Progenitor cell of endocrine pancreas (in vitro differentiated cells): Measurements from ENCODE around the gene CNTNAP2. TPM values are rescaled to one million over a fixed set of nuclear protein-coding genes. Genes with fewer than 3 reads are reported as not detected.

Source experiments
- DNase-seq: peaks from one replicate; pipeline ENCODE4 v3.0.0; 2021; ENCODE audit warnings: low spot score; ENCODE audit not compliant: unreplicated experiment
- H3K27ac Mint-ChIP-seq: 2 replicates; pipeline ENCODE4 v1.8.0; 2021; ENCODE audit warnings: mild to moderate bottlenecking, moderate library complexity, mixed read lengths
- H3K27me3 Mint-ChIP-seq: 2 replicates; pipeline ENCODE4 v1.8.0; 2021; ENCODE audit warnings: mixed read lengths
- H3K36me3 Mint-ChIP-seq: 2 replicates; pipeline ENCODE4 v1.8.0; 2022; ENCODE audit warnings: mixed read lengths; ENCODE audit not compliant: insufficient read depth
- H3K4me1 Mint-ChIP-seq: 2 replicates; pipeline ENCODE4 v1.8.0; 2021; ENCODE audit warnings: low read depth, mixed read lengths
- H3K4me3 Mint-ChIP-seq: 2 replicates; pipeline ENCODE4 v1.8.0; 2021; ENCODE audit warnings: low read depth, mild to moderate bottlenecking, moderate library complexity, mixed read lengths
- H3K9me3 Mint-ChIP-seq: 2 replicates; pipeline ENCODE4 v1.8.0; 2021; ENCODE audit warnings: low read depth, mixed read lengths
- total RNA-seq: library from RNA; stranded (reverse); gene quantifications from 2 replicates; pipeline ENCODE4 v1.2.1, GENCODE V29; 2021
- TF ChIP-seq, protein P1 (sequence below): fragments of 200-600 bp; sonication (generic); IDR thresholded peaks from one replicate; pipeline ENCODE4 v1.5.0; 2021; ENCODE audit warnings: antibody characterized with exemption, mild to moderate bottlenecking; ENCODE audit not compliant: unreplicated experiment

CNTNAP2 gene
- total RNA-seq, 1 donor from 2014 or later = 6.5 TPM

DNA sequence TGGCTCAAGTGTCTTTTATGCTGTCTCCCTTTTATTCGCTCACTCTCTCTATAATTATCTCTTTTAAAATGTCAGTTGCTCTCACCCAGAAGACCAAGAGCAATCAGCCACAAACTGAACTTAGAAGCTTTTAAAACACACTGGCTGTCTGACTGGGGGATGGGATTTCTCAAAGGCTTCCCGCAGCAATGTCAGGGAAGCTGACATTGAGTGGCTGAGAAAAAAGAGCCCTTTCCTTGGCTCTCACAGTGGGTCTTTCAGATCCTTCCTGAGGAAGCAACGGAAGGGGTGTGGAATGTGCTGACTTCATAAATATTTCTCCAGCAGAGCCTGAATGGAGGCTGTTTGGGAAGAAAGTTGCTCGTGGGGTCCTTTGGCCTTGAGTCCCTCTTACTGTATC is 2028.2 kb downstream of the CNTNAP2 start:
- TF ChIP-seq, protein P1, sequence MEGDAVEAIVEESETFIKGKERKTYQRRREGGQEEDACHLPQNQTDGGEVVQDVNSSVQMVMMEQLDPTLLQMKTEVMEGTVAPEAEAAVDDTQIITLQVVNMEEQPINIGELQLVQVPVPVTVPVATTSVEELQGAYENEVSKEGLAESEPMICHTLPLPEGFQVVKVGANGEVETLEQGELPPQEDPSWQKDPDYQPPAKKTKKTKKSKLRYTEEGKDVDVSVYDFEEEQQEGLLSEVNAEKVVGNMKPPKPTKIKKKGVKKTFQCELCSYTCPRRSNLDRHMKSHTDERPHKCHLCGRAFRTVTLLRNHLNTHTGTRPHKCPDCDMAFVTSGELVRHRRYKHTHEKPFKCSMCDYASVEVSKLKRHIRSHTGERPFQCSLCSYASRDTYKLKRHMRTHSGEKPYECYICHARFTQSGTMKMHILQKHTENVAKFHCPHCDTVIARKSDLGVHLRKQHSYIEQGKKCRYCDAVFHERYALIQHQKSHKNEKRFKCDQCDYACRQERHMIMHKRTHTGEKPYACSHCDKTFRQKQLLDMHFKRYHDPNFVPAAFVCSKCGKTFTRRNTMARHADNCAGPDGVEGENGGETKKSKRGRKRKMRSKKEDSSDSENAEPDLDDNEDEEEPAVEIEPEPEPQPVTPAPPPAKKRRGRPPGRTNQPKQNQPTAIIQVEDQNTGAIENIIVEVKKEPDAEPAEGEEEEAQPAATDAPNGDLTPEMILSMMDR = no peak
- Mint-ChIP-seq H3K9me3 (peaks cover 1% of the 10 kb centered on the region), H3K4me1 (no peaks in the 10 kb centered on the region), H3K27ac (no peak overlapping the region), H3K4me3 (no peak overlapping the region), H3K27me3 (peaks cover 6% of the 10 kb centered on the region), H3K36me3 (no peaks in the 10 kb centered on the region)
- DNase-seq = no peak

DNA sequence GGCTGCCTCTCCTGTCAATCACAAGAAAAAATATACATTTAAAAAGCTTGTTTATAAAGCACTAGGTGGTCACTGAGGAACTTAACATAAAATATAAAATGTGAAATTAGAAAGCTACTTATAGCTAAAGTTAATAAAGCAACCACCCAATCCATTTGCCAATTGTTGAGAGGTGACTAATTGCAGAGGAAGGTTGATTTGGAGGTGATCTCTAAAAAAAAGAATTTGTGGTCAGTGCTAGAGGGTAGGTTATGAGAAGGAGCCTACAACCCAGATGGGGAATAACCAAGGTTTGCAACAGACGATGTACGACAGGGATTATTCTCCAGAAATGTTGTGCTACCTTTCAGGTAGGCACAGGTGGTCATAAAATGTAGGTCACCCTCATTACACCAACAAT is 2029.7 kb downstream of the CNTNAP2 start:
- no peak overlapping the region for H3K27ac Mint-ChIP-seq

GRCh38 chr7:148147438-148147837 is 2030.8 kb downstream of the CNTNAP2 start:
- Mint-ChIP-seq H3K4me1 (no peaks in the 10 kb centered on the region), H3K4me3 (no peak overlapping the region), H3K9me3 (no peaks in the 10 kb centered on the region), H3K36me3 (no peaks in the 10 kb centered on the region), H3K27ac (no peak overlapping the region), H3K27me3 (peaks cover 6% of the 10 kb centered on the region)
- TF ChIP-seq, protein P1 = no peak
- DNase-seq = no peak

More for the DNA sequence above, 2029.7 kb downstream of the CNTNAP2 start:
- no peak for DNase-seq
- TF ChIP-seq, protein P1 = no peak
- peaks cover 6% of the 10 kb centered on the region for H3K27me3 Mint-ChIP-seq
- no peaks in the 10 kb centered on the region for H3K4me1 Mint-ChIP-seq
- no peaks in the 10 kb centered on the region for H3K9me3 Mint-ChIP-seq
- H3K4me3 Mint-ChIP-seq = no peak overlapping the region
- H3K36me3 Mint-ChIP-seq = no peaks in the 10 kb centered on the region

- peaks cover under 1% of the 10 kb centered on the region for H3K4me1 Mint-ChIP-seq
- TF ChIP-seq, protein P1 = no peak
- no peak overlapping the region for H3K27ac Mint-ChIP-seq
These were observed 2031.9 kb downstream of the CNTNAP2 start for GRCh38 chr7:148148456-148148855.

GRCh38 chr7:148149730-148150129 is 2033.1 kb downstream of the CNTNAP2 start:
- H3K9me3 Mint-ChIP-seq = no peaks in the 10 kb centered on the region
- TF ChIP-seq, protein P1 = no peak
- H3K36me3 Mint-ChIP-seq = no peaks in the 10 kb centered on the region
- DNase-seq = no peak
- peaks cover 2% of the 10 kb centered on the region for H3K27me3 Mint-ChIP-seq
- no peak overlapping the region for H3K4me3 Mint-ChIP-seq
- no peak overlapping the region for H3K27ac Mint-ChIP-seq
- peaks cover 3% of the 10 kb centered on the region for H3K4me1 Mint-ChIP-seq

More at GRCh38 chr7:148148456-148148855, 2031.9 kb downstream of the CNTNAP2 start:
- Mint-ChIP-seq H3K4me3 (no peak overlapping the region), H3K27me3 (peaks cover 6% of the 10 kb centered on the region), H3K9me3 (no peaks in the 10 kb centered on the region), H3K36me3 (no peaks in the 10 kb centered on the region)
- no peak for DNase-seq
